Testis (tissue), 2 donors: ENCODE results near the gene ARHGEF37.

Source experiments
- POLR2A ChIP-seq: fragments of 450-650 bp; IDR thresholded peaks from one replicate; pipeline ENCODE4 v1.6.1; 2017; ENCODE audit warnings: antibody characterized with exemption, mild to moderate bottlenecking, moderate library complexity
- TF ChIP-seq, protein P1 (sequence below), 3 experiments: fragments of 450-650 bp in 2 of 3; fragments of 200-600 bp in 1 of 3; sonication (generic) in 1 of 3; IDR thresholded peaks; one replicate each; pipeline ENCODE4 v1.5.1; 2016 to 2019; ENCODE audit warnings: antibody characterized with exemption in 3 of 3, mild to moderate bottlenecking in 2 of 3, moderate library complexity in 1 of 3

DNA sequence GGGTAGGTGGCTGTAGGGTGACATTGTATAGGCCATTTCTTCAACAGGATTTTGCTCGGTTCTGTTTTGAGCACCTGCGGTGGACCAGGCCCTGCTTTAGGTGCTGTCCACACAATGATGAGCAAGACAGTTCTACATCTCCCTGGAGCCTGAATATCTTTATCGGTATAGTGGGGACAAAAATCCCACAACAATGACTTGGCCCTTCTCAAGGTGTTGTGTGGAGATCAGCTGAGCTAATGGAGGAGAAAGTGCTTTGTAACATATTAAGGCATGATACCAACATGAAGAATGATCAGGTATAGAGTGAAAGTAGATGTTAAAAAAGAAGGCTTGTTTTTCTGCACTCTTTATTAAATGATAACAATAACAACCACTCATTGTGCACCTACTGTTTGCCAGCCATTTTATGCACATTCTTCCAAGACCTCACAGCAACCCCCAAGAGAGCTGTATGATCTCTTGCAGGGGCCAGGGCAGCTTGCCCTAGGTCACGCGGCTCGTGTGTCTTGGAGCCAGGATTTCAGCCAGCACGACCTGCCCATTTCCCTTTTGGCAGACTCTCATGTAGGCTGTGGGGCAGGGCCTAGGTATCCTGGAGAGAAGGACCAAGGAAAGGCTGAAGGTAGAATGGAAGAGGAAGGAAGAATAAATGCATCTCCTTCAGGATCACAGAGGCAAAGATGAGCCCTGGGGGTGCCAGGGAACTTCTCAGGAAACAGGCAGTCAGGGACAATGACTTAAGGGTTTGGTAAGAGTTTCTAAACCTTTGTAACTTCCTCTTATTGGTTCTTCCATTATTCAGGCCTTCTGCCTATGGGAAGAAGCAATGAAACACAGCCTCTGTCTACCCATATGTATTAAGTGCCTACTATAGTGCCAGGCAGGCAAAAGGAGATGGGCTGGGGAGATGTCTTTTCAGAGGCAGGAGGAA lies 98.8 kb downstream of the ARHGEF37 start:
- no peak for TF ChIP-seq POLR2A
- TF ChIP-seq, protein P1, sequence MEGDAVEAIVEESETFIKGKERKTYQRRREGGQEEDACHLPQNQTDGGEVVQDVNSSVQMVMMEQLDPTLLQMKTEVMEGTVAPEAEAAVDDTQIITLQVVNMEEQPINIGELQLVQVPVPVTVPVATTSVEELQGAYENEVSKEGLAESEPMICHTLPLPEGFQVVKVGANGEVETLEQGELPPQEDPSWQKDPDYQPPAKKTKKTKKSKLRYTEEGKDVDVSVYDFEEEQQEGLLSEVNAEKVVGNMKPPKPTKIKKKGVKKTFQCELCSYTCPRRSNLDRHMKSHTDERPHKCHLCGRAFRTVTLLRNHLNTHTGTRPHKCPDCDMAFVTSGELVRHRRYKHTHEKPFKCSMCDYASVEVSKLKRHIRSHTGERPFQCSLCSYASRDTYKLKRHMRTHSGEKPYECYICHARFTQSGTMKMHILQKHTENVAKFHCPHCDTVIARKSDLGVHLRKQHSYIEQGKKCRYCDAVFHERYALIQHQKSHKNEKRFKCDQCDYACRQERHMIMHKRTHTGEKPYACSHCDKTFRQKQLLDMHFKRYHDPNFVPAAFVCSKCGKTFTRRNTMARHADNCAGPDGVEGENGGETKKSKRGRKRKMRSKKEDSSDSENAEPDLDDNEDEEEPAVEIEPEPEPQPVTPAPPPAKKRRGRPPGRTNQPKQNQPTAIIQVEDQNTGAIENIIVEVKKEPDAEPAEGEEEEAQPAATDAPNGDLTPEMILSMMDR (IDR thresholded peaks at IDR 0.05): no peak
